ENCODE results near the gene OR6J1. TPM values are rescaled to one million over a fixed set of nuclear protein-coding genes. Genes with fewer than 3 reads are reported as not detected.

The OR6J1 gene
- total RNA-seq, 4 donors from 2014 or later = not detected

DNA sequence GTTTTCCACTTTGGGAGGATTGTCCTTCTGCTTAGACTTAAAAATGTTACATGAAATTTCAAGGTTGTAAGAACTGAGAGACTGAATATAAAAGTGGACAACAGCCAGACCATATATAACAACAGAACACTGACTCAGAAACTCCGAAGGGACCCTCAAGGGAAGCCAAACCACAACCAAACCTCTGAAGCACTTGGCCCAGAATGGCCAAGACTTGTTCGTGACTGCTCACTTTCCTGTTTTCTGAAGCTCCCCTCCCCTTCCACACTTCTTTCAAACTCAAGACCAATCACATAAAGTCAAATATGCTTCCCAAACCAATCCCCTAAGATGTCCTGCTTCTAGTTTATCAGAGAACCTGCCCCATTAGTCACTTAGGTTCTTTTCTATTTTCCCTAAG is 13.7 kb downstream of the OR6J1 start:
- Histone ChIP-seq H3K27me3 (no peaks in the 10 kb centered on the region), H3K27ac (no peak overlapping the region), H3K9me3 (no peaks in the 10 kb centered on the region), H3K4me3 (no peak overlapping the region), H3K36me3 (no peaks in the 10 kb centered on the region), H3K4me1 (no peaks in the 10 kb centered on the region)
- TF ChIP-seq EP300 (IDR thresholded peaks at IDR 0.05) (no peak), POLR2A (IDR thresholded peaks at IDR 0.05) (no peak), CTCF (IDR thresholded peaks at IDR 0.05) (no peak)
- no peak for DNase-seq (ENCODE audit: low spot score in 2 of 2)
- WGBS, 2 donors = 39 to 67% methylated on average over 2 of the region's 2 CpGs

DNA sequence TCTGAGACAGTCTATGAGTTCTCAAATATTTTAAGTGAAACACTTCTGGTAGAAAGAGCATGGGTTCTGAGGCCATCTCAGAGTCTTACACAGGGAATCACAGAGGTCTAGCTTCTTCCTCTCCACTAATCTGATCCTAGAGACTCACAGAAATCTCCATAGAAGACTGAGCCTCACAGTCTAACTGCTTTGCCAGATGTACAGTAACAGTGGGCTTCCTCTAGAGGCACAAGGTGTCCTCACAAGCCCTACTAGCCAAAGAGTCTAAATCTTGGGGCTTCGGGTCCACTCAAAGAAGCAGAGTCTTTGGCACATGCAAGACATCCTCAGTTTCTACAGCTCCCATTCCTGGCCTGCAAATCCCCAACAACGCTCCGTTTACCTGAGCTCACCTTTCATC is 14.1 kb downstream of the OR6J1 start:
- Histone ChIP-seq H3K4me3 (no peak overlapping the region), H3K27ac (no peak overlapping the region), H3K27me3 (no peaks in the 10 kb centered on the region), H3K36me3 (no peaks in the 10 kb centered on the region), H3K4me1 (no peaks in the 10 kb centered on the region), H3K9me3 (no peaks in the 10 kb centered on the region)
- no peak for DNase-seq (ENCODE audit: low spot score in 2 of 2)
- 91 to 98% methylated on average over 3 of the region's 3 CpGs for WGBS, 2 donors
- TF ChIP-seq EP300 (IDR thresholded peaks at IDR 0.05) (no peak), POLR2A (IDR thresholded peaks at IDR 0.05) (no peak), CTCF (IDR thresholded peaks at IDR 0.05) (no peak)

- no peaks in the 10 kb centered on the region for H3K27me3 ChIP-seq
- TF ChIP-seq EP300 (IDR thresholded peaks at IDR 0.05) = no peak
- TF ChIP-seq POLR2A (IDR thresholded peaks at IDR 0.05) = no peak
- TF ChIP-seq CTCF (IDR thresholded peaks at IDR 0.05) = no peak
- no peaks in the 10 kb centered on the region for H3K36me3 ChIP-seq
- H3K9me3 ChIP-seq = no peaks in the 10 kb centered on the region
- H3K4me1 ChIP-seq = no peaks in the 10 kb centered on the region
- WGBS, 2 donors = 66 to 69% methylated on average over 5 of the region's 5 CpGs
- no peak overlapping the region for H3K27ac ChIP-seq
- no peak for DNase-seq (ENCODE audit: low spot score in 2 of 2)
- no peak overlapping the region for H3K4me3 ChIP-seq
Observed at GRCh38 chr14:22629361-22629760, 14.8 kb downstream of the OR6J1 start.

DNA sequence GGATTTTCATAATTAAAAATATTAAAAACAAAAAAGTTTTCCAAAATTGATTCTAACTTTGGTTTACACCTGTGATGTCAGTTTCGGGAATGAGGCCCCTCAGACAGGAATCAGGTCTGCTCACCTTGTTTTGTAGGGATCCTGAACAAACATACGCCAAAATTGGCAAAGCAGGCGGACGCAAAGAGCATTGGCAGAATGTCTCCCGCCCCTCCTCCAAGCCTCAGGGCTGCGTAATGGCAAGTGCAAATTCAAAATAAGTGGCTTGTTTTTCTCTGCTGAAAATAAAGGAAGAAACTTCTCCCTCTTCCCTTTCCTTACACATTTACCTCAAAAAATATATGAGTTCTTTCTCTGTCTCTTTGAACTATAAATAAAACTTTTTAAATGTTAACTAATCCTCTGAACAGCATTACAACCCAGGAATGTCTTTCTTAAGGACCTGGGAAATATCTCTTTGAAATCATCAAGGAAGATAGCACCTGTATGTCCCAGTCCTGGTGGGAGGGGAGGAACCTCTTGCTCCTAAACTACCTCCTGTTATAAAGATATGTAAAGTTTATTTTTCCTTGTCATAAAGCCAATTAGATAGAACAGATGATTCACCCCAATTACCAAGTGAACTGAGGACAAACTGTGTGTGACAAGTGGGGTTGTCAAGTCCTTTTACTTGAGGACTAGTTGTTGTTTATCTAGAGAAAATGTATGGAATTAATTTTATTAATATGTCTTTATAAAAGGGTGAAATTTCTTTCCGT is 16.5 kb downstream of the OR6J1 start:
- Histone ChIP-seq H3K36me3 (no peaks in the 10 kb centered on the region), H3K4me1 (no peaks in the 10 kb centered on the region), H3K4me3 (no peak overlapping the region), H3K27me3 (no peaks in the 10 kb centered on the region), H3K9me3 (no peaks in the 10 kb centered on the region), H3K27ac (no peak overlapping the region)
- no peak for DNase-seq (ENCODE audit: low spot score in 2 of 2)
- no peak for TF ChIP-seq EP300 (IDR thresholded peaks at IDR 0.05)
- TF ChIP-seq CTCF (IDR thresholded peaks at IDR 0.05) = no peak
- TF ChIP-seq POLR2A (IDR thresholded peaks at IDR 0.05) = no peak
- 65 to 81% methylated on average over 7 of the region's 7 CpGs for WGBS, 2 donors

- 81 to 82% methylated on average over 6 of the region's 6 CpGs for WGBS, 2 donors
- Histone ChIP-seq H3K36me3 (peaks cover 0 to 2% (median 0%) of the 10 kb centered on the region in 3 donors), H3K4me3 (no peak overlapping the region), H3K27me3 (no peaks in the 10 kb centered on the region), H3K4me1 (no peaks in the 10 kb centered on the region), H3K27ac (no peak overlapping the region), H3K9me3 (no peaks in the 10 kb centered on the region)
- DNase-seq (ENCODE audit: low spot score in 2 of 2) = no peak
- TF ChIP-seq CTCF (IDR thresholded peaks at IDR 0.05) (no peak), EP300 (IDR thresholded peaks at IDR 0.05) (no peak), POLR2A (IDR thresholded peaks at IDR 0.05) (no peak)
Observed at GRCh38 chr14:22626590-22626989, 17.6 kb downstream of the OR6J1 start.

Measured in tibial nerve (tissue), 4 donors.